HG02870 (cell line): ENCODE results near the gene C10orf67.
A peak's percentile ranks its signal among the peaks of the same experiment; 100 is the strongest.

ENCODE experiments used
- ATAC-seq: cut with Tn5 transposase; IDR thresholded peaks from one replicate; pipeline ENCODE4 v1.9.1; 2021; ENCODE audit warnings: mild to moderate bottlenecking, moderate library complexity; ENCODE audit not compliant: unreplicated experiment

C10orf67 gene

GRCh38 chr10:23174074-23174976 lies 170.3 kb downstream of the C10orf67 start:
- ATAC-seq = no peak

- no peak for ATAC-seq
Measured at GRCh38 chr10:23173214-23174073, 171.2 kb downstream of the C10orf67 start.

GRCh38 chr10:23172429-23173213 lies 172.0 kb downstream of the C10orf67 start:
- ATAC-seq = no peak

- no peak for ATAC-seq
Measured at GRCh38 chr10:23171232-23171876, 173.2 kb downstream of the C10orf67 start.

GRCh38 chr10:23158370-23158769 lies 186.2 kb downstream of the C10orf67 start:
- peak; percentile 69 for ATAC-seq

DNA sequence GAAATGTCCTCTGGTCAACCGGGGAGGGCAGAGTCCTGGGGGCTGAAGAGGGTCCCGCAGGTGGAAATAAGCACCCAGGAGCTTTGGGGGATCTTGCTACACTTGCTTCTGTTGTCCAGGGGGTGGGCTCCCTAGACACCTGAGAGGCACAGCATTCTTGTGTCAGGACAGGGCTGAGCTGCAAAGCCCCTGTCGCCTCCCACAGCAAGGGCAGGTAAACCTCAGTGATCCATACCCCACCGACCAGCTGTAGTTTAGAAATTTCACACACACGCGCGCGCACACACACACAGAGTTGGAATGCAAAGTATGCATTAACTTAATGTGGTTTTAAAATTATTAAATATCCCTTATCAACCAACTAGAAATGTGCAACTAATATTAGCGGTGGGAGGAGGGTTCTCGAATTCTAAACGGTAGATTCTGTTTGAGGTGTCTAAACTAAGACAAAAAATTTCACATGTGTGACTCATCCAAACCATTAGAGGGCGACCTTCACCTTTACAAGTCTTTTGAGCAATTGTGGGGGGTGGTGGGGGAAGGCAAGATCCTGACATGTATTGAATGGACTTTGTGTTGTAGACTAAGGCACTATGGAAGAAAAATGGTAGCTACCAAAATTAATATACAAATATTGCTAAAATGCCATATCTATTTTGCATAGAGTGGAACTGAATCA lies 186.8 kb downstream of the C10orf67 start:
- peak; percentile 49 for ATAC-seq

DNA sequence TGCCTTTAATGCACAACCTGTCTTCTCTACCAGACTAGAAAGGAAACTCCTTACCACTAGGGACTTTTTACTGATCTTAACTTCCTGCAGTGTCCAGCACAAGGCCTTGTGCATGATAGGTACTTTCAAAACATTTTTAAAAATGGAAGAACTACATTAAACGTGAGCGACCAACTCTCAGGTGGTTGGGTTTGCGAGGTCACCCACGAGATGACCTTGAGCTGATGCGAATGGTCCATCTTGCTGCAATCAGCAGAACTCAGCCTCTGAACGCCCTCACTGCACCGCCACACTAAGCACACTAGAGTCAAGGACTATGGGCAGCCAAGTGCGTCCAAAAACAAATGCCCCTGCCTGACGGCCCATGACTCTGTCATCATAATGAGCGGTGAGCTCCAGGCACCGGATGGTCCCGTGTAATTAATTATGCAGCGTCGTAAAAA lies 187.3 kb downstream of the C10orf67 start:
- ATAC-seq = peak; percentile 53

- ATAC-seq = no peak
Measured at GRCh38 chr10:23156447-23157150, 188.0 kb downstream of the C10orf67 start.

GRCh38 chr10:23155169-23155568 lies 189.4 kb downstream of the C10orf67 start:
- ATAC-seq = no peak
